SKM-1 (cell line): Measurements from ENCODE around the gene ALDOA.
"Not testable (repeated sequence)": the region's sequence is repeated elsewhere in the genome, so short reads cannot be mapped to it uniquely, and the experiment has no call there.

Experiments used
- DNase-seq: peaks from one replicate; lab custom pipeline; 2025; ENCODE audit not compliant: unreplicated experiment; lab: John Stamatoyannopoulos, UW

The ALDOA gene

GRCh38 chr16:30065102-30065942, at the start of gene ALDOA:
Gene ALDOA (plus strand): TSS chr16:30065760. CDS start chr16:30066898, 1,138 bp downstream.
- peak; percentile 97 for DNase-seq

- DNase-seq, result no peak
Measured at GRCh38 chr16:30016555-30017276, 48.8 kb upstream of the ALDOA start.

GRCh38 chr16:30017277-30017656, 48.3 kb upstream of the ALDOA start:
- no peak for DNase-seq

GRCh38 chr16:30017937-30018336, 47.6 kb upstream of the ALDOA start:
- DNase-seq, result not testable (repeated sequence)

GRCh38 chr16:30018731-30019158, 46.8 kb upstream of the ALDOA start:
- DNase-seq, result no peak

- DNase-seq, result no peak
Measured at GRCh38 chr16:30022887-30023286, 42.7 kb upstream of the ALDOA start, which contains the start of gene C16orf92. Gene C16orf92 (plus strand): TSS chr16:30023198. CDS start chr16:30023341, 143 bp downstream.

GRCh38 chr16:30023586-30023985, 42.0 kb upstream of the ALDOA start:
- no peak for DNase-seq

- DNase-seq, result no peak
Measured at GRCh38 chr16:30024451-30024850, 41.1 kb upstream of the ALDOA start.

- no peak for DNase-seq
Measured at GRCh38 chr16:30025156-30025555, 40.4 kb upstream of the ALDOA start.

- no peak for DNase-seq
Measured at GRCh38 chr16:30025574-30025973, 40.0 kb upstream of the ALDOA start.

GRCh38 chr16:30026449-30026848, 39.1 kb upstream of the ALDOA start:
- no peak for DNase-seq

- DNase-seq, result no peak
Measured at GRCh38 chr16:30027588-30028437, 37.7 kb upstream of the ALDOA start.

- no peak for DNase-seq
Measured at GRCh38 chr16:30028438-30029076, 37.0 kb upstream of the ALDOA start.

GRCh38 chr16:30030011-30030685, 35.4 kb upstream of the ALDOA start:
- no peak for DNase-seq

GRCh38 chr16:30030841-30031413, 34.6 kb upstream of the ALDOA start, which contains the start of gene TLCD3B:
Gene TLCD3B (minus strand): TSS chr16:30031271. CDS start chr16:30030527, 744 bp downstream.
- no peak for DNase-seq

GRCh38 chr16:30031477-30031918, 34.1 kb upstream of the ALDOA start:
- DNase-seq, result no peak

- peak; percentile 24 for DNase-seq
Measured at GRCh38 chr16:30032083-30032819, 33.3 kb upstream of the ALDOA start.

- no peak for DNase-seq
Measured at GRCh38 chr16:30033270-30033669, 32.3 kb upstream of the ALDOA start.

- no peak for DNase-seq
Measured at GRCh38 chr16:30040221-30040620, 25.3 kb upstream of the ALDOA start.
